HG02678 (cell line): Measurements from ENCODE around the gene CRCP.
"Not testable (repeated sequence)": the region's sequence is repeated elsewhere in the genome, so short reads cannot be mapped to it uniquely, and the experiment has no call there.

Source experiments
- ATAC-seq: cut with Tn5 transposase; IDR thresholded peaks from one replicate; pipeline ENCODE4 v1.9.1; 2021; ENCODE audit warnings: mild to moderate bottlenecking, moderate library complexity; ENCODE audit not compliant: unreplicated experiment

The CRCP gene

GRCh38 chr7:66152371-66153191, 37.9 kb downstream of the CRCP start:
- no peak for ATAC-seq

DNA sequence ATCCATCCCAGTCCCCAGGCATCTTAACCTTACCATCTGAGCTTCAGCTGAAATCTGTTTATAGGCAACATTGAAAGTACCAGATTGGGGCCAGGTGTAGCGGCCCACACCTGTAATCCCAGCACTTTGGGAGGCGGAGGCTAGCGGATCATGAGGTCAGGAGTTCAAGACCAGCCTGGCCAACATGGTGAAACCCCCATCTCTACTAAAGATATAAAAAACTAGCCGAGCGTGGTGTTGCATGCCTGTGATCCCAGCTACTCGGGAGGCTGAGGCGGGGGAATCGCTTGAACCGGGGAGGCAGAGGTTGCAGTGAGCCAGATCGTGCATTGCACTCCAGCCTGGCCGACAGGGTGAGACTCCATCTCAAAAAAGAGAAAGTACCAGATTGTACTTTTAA, 39.0 kb downstream of the CRCP start:
- ATAC-seq, result no peak

DNA sequence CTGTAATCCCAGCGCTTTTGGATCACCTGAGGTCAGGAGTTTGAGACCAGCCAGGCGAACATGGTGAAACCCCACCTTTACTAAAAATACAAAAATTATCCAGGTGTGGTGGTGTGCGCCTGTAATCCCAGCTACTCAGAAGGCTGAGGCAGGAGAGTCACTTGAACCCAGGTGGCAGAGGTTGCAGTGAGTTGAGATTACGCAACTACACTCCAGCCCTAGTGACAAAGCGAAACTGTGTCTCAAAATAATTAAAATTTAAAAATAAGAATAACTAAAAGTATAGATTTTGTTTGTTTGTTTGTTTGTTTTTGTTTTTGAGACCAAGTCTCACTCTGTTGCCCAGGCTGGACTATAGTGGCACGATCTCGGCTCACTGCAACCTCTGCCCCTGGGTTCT, 41.4 kb downstream of the CRCP start:
- not testable (repeated sequence) for ATAC-seq

DNA sequence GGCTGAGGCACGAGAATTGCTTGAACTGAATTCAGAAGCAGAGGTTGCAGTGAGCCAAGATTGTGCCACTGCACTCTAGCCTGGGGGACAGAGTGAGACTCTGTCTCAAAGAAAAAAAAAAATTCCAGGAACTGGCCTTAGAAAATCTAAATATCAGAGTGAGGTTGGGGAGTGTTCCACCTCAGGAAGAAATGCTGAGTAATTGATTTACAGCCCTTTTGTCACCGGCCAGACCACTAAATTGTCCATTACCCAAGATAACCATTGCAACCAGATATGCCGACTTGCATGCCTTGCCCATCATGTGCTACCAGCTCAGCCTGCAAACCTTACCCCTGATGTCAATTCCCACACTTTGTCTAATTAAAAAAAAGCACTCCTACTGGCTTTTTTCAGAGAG, 42.4 kb downstream of the CRCP start:
- ATAC-seq, result no peak

DNA sequence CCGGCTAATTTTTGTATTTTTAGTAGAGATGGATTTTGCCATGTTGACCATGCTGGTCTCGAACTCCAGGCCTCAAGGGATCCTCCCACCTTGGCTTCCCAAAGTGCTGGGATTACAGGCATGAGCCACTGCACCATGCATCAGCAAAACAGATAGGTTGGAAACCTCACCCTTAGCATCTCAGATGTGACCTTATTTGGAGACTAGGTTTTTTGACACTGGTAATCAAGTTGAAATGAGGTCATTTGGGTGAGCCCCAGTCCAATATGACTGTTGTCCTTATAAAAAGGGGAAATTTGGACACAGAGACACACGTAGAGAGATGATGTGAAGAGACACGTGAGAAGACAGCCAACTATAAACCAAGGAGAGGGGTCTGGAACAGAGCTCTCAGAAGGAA, 48.0 kb downstream of the CRCP start:
- ATAC-seq, result no peak

- ATAC-seq, result no peak
Measured at GRCh38 chr7:66163186-66163610, 48.6 kb downstream of the CRCP start.

GRCh38 chr7:66164356-66164755, 49.7 kb downstream of the CRCP start:
- ATAC-seq, result no peak

DNA sequence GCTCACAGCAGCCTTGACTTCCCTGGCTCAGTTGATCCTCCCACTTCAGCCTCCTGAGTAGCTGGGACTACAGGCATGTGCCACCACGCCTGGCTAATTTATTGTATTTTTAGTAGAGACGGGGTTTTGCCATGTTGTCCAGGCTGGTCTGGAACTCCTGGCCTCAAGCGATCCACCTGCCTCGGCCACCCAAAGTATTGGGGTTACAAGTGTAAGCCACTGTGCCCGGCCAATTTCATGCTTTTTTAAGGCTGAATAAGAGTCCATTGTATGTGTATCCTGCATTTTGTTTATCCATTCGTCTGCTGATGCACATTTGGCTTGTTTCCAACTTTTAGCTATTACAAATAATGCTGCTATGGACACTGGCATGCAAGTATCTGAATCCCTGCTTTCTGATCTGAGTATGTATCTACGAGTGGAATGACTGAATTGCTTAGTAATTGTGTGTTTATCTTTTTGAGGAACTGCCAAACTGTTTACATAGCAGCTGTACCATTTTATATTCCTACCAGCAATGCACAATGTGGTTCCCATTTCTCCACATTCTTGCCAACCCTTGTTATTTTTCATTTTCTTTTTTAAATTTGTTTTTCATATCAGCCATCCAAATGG, 53.2 kb downstream of the CRCP start:
- no peak for ATAC-seq

DNA sequence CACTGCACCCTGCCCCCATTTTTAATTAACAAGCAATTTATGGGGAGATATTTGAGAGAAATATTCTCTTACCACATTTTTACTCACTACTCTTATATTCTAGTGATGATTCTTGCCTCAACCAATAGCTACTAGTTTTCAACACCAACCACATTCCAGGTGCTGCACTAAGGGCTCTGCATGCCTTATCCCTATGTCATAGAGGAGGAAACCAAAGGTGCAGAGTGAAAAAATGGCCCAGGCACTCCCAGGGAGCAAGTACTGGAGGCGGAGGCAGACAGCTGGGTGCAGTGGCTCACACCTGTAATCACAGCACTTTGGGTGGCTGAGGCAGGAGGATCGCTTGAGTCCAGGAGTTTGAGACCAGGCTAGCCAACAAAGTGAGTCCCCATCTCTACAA, 55.0 kb downstream of the CRCP start:
- ATAC-seq, result no peak

GRCh38 chr7:66170309-66171231, 55.9 kb downstream of the CRCP start:
- ATAC-seq, result no peak

- ATAC-seq, result not testable (repeated sequence)
Measured at GRCh38 chr7:66172536-66173401, 58.1 kb downstream of the CRCP start.

DNA sequence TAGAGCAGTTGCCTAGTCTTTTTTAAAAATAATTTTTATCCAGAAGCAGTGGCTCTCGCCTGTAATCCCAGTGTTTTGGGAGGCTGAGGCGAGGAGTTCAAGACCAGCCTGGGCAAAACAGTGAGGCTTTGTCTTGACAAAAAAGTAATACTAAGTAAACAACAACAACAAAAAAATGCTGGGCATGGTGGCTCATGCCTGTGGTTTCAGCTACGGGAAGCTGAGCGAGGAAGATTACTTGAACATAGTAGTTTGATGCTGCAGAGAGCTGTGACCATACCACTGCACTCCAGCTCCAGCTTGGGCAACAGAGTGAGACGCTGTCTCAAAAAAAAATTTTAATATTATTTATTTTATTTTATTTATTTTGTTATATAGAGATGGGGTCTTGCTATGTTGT, 59.2 kb downstream of the CRCP start:
- ATAC-seq, result no peak

GRCh38 chr7:66175006-66175405, 60.4 kb downstream of the CRCP start:
- not testable (repeated sequence) for ATAC-seq

DNA sequence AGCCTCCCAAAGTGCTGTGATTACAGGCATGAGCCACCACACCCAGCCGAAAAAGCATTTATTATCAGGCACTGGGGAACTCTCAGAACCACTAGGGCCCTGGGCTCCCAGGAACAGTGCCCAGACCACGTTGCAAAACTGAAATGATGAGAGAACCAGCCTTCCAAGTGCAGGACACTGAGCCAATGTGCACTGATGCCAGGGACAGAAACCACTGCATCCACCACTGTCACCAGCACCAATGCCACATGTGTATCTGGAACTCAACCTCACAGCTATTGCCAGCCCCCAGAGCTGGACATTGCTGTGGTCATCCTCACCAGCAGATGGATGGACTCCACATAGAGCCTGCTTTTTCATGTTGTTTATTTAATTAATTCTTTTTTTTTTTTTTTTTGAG, 62.3 kb downstream of the CRCP start:
- no peak for ATAC-seq

DNA sequence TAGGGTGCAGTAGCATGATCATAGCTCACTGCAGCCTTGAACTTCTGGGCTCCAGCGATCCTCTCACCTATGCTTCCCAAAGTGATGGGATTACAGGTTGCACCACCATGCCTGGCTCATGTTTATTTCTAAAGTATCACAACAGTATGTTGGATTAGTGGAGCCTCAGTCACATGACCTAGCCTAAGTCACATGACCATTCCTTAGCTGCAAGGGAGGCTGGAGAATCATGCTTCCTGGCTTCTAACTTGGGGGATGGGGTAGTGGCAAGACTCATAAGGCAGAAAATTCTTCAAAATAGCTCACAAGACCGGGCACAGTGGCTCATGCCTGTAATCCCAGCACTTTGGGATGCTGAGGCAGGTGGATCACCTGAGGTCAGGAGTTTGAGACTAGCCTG, 63.6 kb downstream of the CRCP start:
- ATAC-seq, result no peak

GRCh38 chr7:66181329-66181728, 66.7 kb downstream of the CRCP start:
- ATAC-seq, result no peak

DNA sequence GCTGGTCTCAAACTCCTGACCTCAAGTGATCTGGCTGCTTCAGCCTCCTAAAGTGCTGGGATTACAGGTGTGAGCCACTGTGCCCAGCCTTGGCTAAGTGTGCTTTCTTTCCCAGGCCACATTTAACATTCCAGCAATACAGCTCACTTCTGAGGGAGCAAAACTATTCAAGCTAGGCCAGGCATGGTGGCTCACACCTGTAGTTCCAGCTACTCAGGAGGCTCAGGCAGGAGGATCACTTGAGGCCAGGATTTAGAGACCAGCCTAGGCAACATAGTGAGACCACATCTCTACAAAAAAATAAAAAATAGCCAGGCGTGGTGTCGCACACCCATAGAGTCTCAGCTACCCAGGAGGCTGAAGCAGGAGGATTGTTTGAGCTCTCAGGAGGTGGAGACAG, 67.2 kb downstream of the CRCP start:
- ATAC-seq, result no peak

DNA sequence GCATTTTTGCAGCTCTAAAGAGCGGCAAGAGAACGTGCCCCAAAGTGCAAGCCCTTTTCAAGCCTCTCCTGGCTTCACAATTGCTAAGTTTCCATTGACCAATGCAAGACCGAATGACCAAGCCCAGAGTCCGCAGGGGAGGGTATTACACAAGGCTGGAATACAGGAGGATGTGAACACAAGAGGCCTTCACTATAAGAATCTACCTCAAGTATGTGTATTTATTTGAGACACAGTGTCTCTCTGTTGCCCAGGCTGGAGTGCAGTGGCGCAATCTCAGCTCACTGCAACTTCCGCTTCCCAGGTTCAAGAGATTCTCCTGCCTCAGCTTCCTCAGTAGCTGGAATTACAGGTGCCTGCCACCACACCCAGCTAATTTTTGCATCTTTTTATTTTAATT, 68.3 kb downstream of the CRCP start:
- no peak for ATAC-seq

DNA sequence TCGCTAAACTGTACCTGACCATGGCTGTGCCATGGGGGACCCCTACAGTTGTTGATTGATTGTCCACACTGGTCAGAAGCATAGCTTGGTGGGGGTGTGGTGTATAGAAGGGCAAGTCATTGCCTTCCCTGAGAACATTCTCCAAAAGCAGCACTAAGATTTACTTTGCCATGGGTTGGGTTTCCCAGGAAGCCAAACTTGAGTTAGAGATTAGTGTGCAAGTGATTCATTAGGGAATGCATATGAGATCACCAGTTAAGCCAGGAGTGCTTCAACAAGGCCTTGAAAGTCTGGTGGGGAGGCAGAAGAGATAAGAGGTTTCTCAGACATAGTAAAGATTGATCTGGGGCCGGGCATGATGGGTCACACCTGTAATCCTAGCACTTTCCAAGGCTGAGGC, 69.1 kb downstream of the CRCP start:
- ATAC-seq, result no peak

GRCh38 chr7:66185680-66186187, 71.1 kb downstream of the CRCP start:
- no peak for ATAC-seq
